Measurements from ENCODE around the gene TPX2. TPM values are rescaled to one million over a fixed set of nuclear protein-coding genes. Genes with fewer than 3 reads are reported as not detected.

The TPX2 gene
- total RNA-seq, 1 donor from 2014 or later: 44.7 TPM

GRCh38 chr20:31837896-31838397 is 98.9 kb downstream of the TPX2 start:
- no peaks in the 10 kb centered on the region for H3K36me3 Mint-ChIP-seq (ENCODE audit: unreplicated experiment)
- TF ChIP-seq CTCF (IDR thresholded peaks at IDR 0.05; ENCODE audit: partially characterized antibody, unreplicated experiment): no peak
- H3K4me1 Mint-ChIP-seq (ENCODE audit: low read depth, unreplicated experiment): peaks cover 19% of the 10 kb centered on the region
- no peak overlapping the region for H3K27ac Mint-ChIP-seq (ENCODE audit: unreplicated experiment)
- peaks cover 4% of the 10 kb centered on the region for H3K27me3 Mint-ChIP-seq (ENCODE audit: unreplicated experiment)
- DNase-seq: no peak
- no peak overlapping the region for H3K4me3 Mint-ChIP-seq (ENCODE audit: unreplicated experiment)
- peaks cover 3% of the 10 kb centered on the region for H3K9me3 Mint-ChIP-seq (ENCODE audit: unreplicated experiment)

GRCh38 chr20:31838646-31839292 is 99.7 kb downstream of the TPX2 start:
- no peak for TF ChIP-seq CTCF (IDR thresholded peaks at IDR 0.05; ENCODE audit: partially characterized antibody, unreplicated experiment)
- Mint-ChIP-seq H3K27ac (ENCODE audit: unreplicated experiment) (no peak overlapping the region), H3K9me3 (ENCODE audit: unreplicated experiment) (peaks cover 5% of the 10 kb centered on the region), H3K36me3 (ENCODE audit: unreplicated experiment) (no peaks in the 10 kb centered on the region), H3K4me1 (ENCODE audit: low read depth, unreplicated experiment) (peaks cover 23% of the 10 kb centered on the region), H3K4me3 (ENCODE audit: unreplicated experiment) (no peak overlapping the region), H3K27me3 (ENCODE audit: unreplicated experiment) (peaks cover 5% of the 10 kb centered on the region)
- DNase-seq: no peak

DNA sequence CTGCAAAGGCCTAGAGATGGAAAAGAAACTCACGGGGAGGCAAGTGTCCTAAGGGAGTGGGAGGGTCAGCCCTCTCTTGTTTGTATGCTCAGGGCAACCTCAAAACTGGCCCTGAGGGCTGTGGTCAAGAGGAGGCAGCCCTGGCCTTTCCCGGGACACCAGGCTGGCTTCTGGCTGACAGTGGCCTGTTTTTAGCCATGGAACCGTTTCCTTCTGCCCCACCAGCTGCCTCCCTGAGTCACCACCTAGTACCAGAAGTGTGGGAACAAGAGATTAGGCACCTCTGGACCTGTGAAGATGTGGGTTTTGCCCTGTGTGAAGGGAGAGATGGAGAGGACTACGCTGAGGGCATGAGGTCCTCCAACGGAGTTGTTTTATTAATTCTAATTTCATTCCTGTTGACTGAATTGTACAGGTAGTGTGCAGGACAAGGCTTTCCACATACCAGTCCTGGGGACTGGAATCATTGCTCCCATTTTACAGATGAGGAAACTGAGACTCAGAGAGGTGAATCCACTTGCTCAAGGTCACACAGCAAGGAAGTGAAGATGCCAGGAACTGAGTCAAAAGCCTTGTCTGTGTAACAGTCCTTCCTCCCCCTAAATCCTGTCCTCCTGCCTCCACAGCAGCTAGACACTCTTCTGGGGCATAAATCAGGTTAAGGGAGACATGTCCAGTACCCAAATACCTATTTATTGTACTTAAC is 100.8 kb downstream of the TPX2 start:
- TF ChIP-seq CTCF (IDR thresholded peaks at IDR 0.05; ENCODE audit: partially characterized antibody, unreplicated experiment): no peak
- Mint-ChIP-seq H3K9me3 (ENCODE audit: unreplicated experiment) (peaks cover 5% of the 10 kb centered on the region), H3K27me3 (ENCODE audit: unreplicated experiment) (peaks cover 5% of the 10 kb centered on the region), H3K36me3 (ENCODE audit: unreplicated experiment) (no peaks in the 10 kb centered on the region), H3K27ac (ENCODE audit: unreplicated experiment) (no peak overlapping the region), H3K4me3 (ENCODE audit: unreplicated experiment) (no peak overlapping the region), H3K4me1 (ENCODE audit: low read depth, unreplicated experiment) (peaks cover 22% of the 10 kb centered on the region)
- DNase-seq: no peak

DNA sequence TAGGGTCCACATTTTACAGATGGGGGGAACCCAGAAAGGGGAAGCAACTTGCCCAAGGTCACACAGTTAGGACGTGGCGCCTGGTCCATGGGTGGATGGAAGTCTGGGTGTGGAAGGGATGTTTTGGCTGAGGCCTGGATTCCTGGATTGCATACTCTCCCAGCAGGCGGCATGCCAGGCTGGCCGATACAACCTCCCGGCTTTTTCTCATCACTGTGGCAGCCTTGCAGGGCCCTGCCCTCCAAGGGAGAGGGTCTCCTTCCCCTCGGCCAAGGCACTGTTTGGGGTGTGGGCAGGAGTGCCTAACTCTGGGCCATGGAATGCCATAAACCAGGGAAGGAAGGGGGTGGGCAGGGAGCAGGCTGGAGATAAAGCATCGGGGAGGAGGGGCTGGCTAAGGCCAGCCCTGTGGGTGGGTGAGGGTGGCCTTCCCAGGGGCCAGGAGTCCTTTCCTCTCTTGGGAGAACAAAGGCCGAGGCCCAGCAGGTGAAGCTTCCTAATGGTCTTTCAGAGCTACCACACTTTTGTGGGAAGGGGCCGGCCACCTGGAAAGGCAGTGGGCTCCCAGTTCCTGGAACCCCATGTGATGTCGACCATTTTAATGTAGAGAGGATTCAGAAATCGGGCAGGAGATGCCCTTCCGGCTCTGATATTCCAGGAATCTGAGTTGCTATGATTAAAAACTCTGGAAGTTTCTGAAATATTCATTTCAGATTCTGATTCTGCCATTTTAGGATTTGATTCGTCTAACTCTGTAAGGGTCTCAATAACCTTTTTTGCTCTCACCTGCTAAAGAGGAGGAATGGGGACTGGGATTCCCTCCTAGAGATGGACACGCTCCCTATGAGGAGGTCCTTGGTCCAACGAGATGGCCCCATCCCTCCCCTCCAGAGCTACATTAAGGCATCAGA is 102.1 kb downstream of the TPX2 start:
- DNase-seq: no peak
- H3K4me1 Mint-ChIP-seq (ENCODE audit: low read depth, unreplicated experiment): peaks cover 18% of the 10 kb centered on the region
- no peak overlapping the region for H3K4me3 Mint-ChIP-seq (ENCODE audit: unreplicated experiment)
- no peak overlapping the region for H3K27ac Mint-ChIP-seq (ENCODE audit: unreplicated experiment)
- TF ChIP-seq CTCF (IDR thresholded peaks at IDR 0.05; ENCODE audit: partially characterized antibody, unreplicated experiment): no peak
- H3K36me3 Mint-ChIP-seq (ENCODE audit: unreplicated experiment): no peaks in the 10 kb centered on the region
- peaks cover 4% of the 10 kb centered on the region for H3K9me3 Mint-ChIP-seq (ENCODE audit: unreplicated experiment)
- H3K27me3 Mint-ChIP-seq (ENCODE audit: unreplicated experiment): peaks cover 7% of the 10 kb centered on the region

Data from glutamatergic neuron (in vitro differentiated cells).